ENCODE results near the gene VPS51. TPM values are rescaled to one million over a fixed set of nuclear protein-coding genes. Genes with fewer than 3 reads are reported as not detected.

The VPS51 gene
- total RNA-seq, 1 experiment from 2014 or later, result 59.6 TPM

DNA sequence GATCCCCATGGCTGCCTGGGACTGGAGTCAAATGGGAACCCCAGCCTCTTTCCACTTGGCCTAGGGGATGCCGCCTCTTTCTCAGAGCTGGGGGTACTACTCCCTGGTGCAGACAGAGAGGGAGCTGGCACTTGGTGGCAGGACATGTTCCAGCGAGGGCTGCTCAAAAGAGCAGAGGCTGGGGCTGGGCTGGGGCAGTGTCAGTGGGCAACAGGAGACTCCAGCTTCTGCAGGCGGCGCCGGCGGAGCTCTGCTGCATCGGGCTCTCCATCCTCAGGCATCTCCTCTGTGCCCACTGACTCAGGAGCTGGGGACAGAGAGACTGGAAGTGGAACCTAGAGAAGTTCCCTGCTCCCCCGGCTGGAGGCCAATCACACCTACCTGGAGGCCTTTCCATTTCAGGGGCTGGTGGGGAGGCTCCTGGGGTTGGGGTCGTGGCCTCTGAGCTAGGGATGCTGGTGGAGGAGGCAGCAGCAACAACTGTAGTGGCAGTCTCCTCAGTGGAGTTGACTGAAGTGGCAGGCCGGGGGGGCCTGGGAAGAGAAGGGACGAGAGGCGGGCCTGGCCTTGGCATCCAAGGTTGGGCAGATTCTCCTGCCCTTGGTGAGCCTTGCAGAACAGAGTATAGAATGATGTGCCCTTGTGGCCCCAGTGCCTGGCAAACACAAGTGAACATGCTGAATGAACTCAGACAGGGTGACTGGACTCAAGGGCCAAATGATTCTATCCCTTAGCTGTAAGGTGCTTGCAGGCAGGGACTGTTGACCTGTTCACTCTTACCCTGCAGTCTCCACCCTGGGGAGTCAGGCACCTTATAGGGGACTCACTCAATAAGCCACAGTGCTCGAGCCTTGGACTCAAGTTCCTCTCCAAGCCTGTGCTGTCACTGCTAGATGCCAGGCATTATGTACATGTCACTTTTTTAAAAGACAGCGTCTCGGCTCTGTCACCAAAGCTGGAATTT, 32.5 kb downstream of the VPS51 start:
- DNase-seq, result no peak
- Histone ChIP-seq H3K4me1 (peaks cover 3% of the 10 kb centered on the region; the same call in 1 of the 2 replicates), H3K36me3 (peaks cover 33% of the 10 kb centered on the region), H3K27me3 (no peaks in the 10 kb centered on the region), H3K4me3 (no peak overlapping the region), H3K27ac (no peak overlapping the region), H3K9me3 (replicated peaks) (no peaks in the 10 kb centered on the region)

DNA sequence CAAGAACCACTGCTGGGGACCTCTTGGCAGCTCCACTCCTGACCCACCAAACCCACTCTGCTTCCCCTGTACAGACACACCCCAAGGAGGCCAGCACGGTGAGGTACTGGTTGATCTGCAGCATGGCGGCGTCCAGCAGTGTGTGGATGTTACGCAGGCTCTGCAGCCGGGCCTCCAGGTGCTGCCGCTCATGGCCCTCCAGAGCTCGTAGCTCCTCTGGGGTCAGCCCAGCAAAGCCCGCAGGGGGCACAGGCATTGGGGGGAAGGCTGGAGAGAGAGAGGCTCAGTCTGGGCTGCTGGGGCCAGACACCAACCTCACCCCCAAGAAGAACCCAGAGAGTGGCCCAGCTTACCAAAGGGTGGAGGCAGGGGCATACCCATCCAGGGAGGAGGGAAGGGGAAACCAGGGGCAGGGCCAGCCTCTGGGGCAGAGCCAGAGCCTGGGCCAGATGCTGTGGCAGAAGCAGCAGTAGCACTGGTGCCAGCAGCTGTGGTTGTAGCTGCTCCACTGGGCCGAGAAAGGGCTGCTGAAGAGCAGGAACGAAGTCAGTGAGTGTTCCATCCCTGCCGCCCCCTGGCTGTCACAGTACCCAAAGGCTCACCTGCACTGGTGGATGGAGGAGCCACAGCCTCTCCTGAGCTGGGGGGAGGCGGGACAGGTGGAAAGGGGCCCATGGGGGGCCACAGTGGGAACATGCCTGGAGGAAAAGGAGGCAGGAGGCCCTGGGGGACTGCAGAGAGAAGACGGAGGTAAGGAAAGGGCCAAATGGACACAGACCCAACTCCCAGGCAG, 33.8 kb downstream of the VPS51 start:
- Histone ChIP-seq H3K4me1 (peaks cover 3% of the 10 kb centered on the region; the same call in 1 of the 2 replicates), H3K4me3 (no peak overlapping the region), H3K9me3 (replicated peaks) (no peaks in the 10 kb centered on the region), H3K27me3 (no peaks in the 10 kb centered on the region), H3K36me3 (peaks cover 33% of the 10 kb centered on the region), H3K27ac (no peak overlapping the region)
- DNase-seq, result no peak

DNA sequence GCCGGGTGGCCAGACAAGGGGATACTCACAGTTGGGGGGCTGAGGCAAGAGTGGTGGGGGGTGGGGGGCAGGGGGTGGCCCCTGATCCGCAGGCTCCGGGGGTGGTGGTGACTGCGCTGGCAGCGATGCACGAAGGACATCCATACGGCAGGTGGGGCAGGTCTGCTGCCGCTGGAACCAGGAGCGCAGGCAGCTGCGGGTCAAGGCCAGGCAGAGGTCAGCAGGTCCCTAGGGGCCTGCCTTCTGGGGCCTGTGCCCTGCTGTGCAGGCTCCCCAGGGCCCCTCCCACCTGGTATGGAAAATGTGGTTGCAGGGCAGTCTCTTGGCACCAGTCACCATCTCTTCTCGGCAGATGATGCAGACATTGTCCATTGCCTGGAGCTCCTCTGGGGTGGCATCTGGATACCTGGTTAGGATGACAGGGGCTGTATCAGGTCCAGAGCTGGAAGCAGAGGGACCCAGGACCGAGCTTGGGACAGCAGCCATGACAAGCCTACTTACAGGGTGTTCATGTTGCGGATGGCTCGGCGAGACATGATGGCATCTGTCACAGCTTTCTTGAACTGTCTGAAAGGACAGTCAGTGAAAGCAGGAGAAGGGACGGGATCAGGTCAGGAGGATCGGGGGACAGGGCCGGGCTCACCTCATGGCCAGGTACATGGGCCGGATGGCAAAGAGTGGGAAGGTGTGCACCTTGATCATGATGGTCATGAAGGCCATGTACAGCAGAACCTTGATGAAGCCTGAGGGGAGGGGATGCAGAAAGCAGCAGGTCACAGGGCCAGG, 34.8 kb downstream of the VPS51 start:
- no peak for DNase-seq
- H3K27me3 ChIP-seq, result no peaks in the 10 kb centered on the region
- H3K9me3 ChIP-seq (replicated peaks), result no peaks in the 10 kb centered on the region
- H3K4me1 ChIP-seq, result peaks cover 4% of the 10 kb centered on the region; the same call in 1 of the 2 replicates
- peaks cover 23% of the 10 kb centered on the region for H3K36me3 ChIP-seq
- H3K4me3 ChIP-seq, result no peak overlapping the region
- no peak overlapping the region for H3K27ac ChIP-seq

DNA sequence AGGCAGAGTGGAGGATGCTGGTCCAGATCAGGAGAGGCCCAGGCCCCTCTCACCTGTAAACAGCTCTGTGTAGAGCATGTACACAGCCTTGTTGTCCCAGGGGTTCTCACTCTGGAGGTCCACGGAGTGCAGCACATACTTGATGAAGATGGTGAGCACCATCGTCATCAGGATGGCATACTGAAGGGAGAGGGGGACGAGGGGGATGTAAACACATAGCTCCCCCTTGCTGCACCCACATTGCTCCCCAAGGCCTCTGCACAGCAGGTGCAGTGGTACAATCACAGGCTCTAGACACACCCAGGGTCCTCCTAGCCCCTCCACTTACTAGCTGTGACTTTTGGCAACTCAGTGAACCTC, 35.4 kb downstream of the VPS51 start:
- no peak for DNase-seq
- Histone ChIP-seq H3K36me3 (peaks cover 21% of the 10 kb centered on the region), H3K27ac (no peak overlapping the region), H3K9me3 (replicated peaks) (no peaks in the 10 kb centered on the region), H3K4me1 (peaks cover 6% of the 10 kb centered on the region; the same call in 1 of the 2 replicates), H3K27me3 (no peaks in the 10 kb centered on the region), H3K4me3 (no peak overlapping the region)

DNA sequence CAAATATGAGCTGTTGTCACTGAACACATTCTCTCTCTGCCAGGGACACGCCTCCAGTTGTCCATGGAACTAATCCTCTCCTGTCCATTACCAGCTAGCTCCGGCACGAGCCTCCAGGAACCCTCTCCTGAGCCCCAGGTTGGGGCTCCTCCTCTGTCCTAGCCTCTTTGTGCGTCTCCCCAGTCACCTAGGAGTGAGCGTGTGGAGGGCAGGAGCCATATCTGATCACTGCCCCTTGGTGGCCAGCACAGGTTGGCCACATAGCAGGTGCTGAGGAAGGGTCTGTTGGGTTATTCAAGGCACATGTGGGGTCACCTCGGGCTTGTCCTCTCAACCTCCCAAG, 35.9 kb downstream of the VPS51 start:
- Histone ChIP-seq H3K9me3 (replicated peaks) (no peaks in the 10 kb centered on the region), H3K4me1 (peaks cover 6% of the 10 kb centered on the region; the same call in 1 of the 2 replicates), H3K4me3 (no peak overlapping the region), H3K27me3 (no peaks in the 10 kb centered on the region), H3K36me3 (peaks cover 17% of the 10 kb centered on the region), H3K27ac (no peak overlapping the region)
- DNase-seq, result no peak

DNA sequence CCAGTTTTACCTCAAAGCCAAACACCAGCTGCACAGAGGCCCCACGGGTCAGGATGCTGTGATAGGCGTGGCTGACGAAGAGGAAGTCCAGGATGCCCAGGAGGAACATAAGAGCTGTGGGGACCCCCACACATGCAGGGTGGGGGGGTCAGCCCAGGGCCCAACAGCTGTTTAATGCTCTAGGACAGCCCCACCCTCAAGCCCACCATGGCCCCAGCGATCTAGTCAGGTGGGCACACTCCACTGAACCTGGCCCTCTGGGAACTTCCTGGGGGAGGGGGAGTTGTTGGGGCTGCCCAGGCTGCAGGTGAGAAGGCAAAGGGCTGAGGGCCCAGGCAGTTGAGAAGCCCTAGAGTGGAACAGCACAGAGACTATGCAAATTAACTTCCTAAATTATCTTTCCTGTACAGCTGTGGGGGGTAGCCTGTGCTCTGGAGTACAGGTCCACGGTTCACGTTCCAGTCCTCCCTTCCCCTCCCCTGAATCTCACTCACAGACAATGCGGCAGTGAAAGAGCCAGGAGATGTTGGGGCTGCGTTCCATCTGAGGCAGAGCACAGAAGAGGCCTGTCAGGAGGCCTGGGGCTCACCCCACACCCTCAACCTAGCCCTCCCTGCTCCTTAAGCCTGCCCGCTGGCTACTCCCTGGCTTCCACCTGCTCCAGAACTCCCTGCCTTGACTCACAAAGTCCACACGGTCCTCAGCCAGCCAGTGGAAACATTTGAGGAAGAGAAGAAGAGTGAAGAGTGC, 36.4 kb downstream of the VPS51 start:
- Histone ChIP-seq H3K27ac (no peak overlapping the region), H3K27me3 (no peaks in the 10 kb centered on the region), H3K4me3 (no peak overlapping the region), H3K4me1 (peaks cover 6% of the 10 kb centered on the region; the same call in 1 of the 2 replicates), H3K9me3 (replicated peaks) (no peaks in the 10 kb centered on the region), H3K36me3 (peaks cover 15% of the 10 kb centered on the region)
- DNase-seq, result no peak

DNA sequence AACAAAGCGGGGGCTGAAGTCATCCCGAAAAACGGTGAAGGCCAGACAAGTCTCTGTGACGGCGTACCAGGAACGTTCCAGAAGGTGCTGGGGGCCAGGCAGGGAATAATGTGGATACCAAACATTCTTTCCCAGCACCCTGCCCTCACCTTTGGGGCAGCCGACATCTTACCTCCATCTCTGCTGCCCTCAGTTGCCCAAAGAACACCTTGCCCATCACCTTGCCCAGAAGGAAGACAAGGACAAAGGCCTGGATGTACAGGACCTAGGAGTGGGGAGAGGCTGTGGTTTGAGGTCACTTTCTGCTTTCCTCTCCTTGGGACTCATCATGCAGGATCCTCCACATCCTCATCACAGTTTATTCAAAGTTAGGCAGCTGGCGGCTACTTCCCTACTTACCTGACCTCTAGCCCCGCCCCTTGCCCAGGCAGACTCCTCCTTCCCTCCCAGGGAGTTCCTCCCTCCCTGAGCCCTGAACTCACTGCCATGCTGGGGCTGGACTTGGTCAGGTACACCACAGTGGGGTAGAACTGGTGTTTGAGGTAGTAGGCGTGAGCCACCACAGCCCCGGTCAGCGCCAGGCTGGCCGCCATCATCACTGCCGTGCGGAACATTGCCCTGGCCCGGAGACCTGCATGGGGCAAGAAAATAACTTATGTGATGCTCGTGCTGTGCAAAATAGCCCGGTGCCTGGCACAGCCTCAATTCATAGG, 37.1 kb downstream of the VPS51 start:
- Histone ChIP-seq H3K27me3 (no peaks in the 10 kb centered on the region), H3K4me1 (peaks cover 6% of the 10 kb centered on the region; the same call in 1 of the 2 replicates), H3K36me3 (peaks cover 12% of the 10 kb centered on the region), H3K27ac (no peak overlapping the region), H3K4me3 (peak overlapping the region; percentile 82), H3K9me3 (replicated peaks) (no peaks in the 10 kb centered on the region)
- DNase-seq, result no peak

DNA sequence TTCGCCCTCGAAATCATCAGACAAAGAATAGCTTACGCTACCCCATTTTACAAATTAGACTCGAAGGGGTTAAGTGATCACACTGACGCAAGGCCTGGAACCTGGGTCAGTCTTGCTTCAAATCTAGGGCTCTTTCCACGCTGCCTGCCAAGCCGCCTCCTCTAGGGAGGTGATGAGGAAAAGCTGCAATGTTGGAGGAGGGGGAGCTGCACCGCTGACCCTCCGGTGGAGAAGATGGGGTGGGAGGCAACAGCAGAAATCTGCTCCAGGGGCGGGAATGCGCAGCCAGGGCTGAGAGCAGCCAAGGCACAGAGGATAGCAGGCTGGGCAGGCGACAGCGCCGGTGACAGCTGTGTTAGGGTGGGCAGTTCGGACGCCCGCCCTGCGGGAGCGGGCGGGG, 37.7 kb downstream of the VPS51 start:
- peaks cover 9% of the 10 kb centered on the region for H3K36me3 ChIP-seq
- H3K27ac ChIP-seq, result peak overlapping the region; percentile 99; the same call in 1 of the 2 replicates
- H3K4me1 ChIP-seq, result peaks cover 6% of the 10 kb centered on the region; the same call in 1 of the 2 replicates
- H3K9me3 ChIP-seq (replicated peaks), result no peaks in the 10 kb centered on the region
- peak overlapping the region; percentile 82 for H3K4me3 ChIP-seq
- no peak for DNase-seq
- H3K27me3 ChIP-seq, result no peaks in the 10 kb centered on the region

DNA sequence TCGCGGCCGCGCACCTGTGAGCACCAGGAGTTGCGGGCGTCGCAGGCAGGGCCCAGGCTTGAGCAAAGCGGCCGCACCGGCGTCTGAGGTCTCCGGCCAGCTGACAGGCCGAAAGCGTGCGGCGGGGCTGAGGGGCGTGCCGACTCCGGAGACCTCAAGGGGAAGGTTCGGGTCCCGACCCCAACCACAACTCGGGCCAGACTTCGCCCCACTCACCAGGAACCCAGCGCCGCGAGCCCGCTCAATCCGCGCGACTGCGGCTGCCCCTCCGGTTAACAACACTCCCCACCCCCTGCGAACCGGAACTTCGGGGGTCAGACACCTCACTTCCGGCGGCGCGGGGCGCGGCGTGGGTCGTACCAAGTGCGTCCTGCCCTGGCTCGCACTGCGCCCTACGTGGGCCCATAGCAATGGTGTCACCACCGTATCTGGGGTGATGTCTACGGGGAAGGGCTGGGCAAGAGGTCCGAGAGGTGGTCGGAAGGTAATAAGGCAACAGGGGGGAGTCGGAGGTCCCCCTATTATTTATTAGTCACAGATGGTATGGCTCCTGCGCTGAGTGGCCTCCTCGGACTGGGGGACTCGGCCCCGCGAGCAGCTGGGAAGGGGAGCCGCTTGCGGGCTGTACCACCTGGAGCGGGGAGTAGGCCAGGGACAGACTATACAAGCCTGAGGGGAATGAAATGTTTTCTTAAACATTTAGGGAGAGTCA, 38.4 kb downstream of the VPS51 start, which contains the start of gene SYVN1:
Gene SYVN1 (minus strand): TSS at position 280 of the 712 bp plus-strand sequence. CDS start 918 bp downstream, outside the sequence.
- peak; percentile 87 to 88 for DNase-seq
- H3K4me3 ChIP-seq, result peak within 1 kb of the TSS; percentile 82
- peak within 1 kb of the TSS; percentile 99 for H3K27ac ChIP-seq
- no peaks in the 10 kb centered on the region for H3K9me3 ChIP-seq (replicated peaks)
- H3K27me3 ChIP-seq, result no peaks in the 10 kb centered on the region
- peaks cover 6% of the 10 kb centered on the region; the same call in 1 of the 2 replicates for H3K4me1 ChIP-seq
- H3K36me3 ChIP-seq, result peaks cover 2% of the 10 kb centered on the region

DNA sequence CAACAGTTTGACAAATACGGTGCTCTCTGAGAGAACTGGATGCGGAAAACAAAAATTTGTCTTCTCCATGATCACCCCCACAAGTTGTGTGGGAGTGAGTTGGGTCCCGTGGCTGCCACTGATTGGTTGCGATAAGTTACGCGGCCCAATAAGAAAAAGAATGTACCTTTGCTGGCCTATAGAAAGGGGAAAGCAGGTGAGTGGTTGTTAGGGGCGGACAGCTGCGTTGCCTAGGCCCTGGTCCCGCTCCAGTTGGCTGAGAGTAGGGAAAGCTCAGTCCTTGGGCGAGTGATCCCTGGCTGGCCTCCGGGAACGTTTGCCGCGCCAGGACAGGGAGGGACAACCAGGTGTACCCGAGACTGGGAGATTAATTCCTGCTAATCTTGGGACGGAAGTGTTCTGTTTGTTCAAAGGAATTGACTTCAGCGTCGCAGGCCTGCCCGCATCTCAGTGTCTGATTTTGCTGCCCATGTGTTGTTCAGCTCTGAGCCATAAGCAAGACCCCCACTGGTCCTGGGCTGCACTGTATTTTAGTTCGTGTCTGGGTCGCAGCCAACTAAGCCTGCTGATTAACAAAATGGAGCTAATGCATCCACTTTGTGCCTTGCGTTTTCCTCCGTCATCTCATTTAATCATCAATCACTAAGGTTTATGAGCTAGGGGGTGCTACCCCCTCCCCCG, 39.1 kb downstream of the VPS51 start:
- Histone ChIP-seq H3K4me1 (peaks cover 6% of the 10 kb centered on the region; the same call in 1 of the 2 replicates), H3K4me3 (peak overlapping the region; percentile 82), H3K27me3 (no peaks in the 10 kb centered on the region), H3K36me3 (no peaks in the 10 kb centered on the region; the same call in 1 of the 2 replicates), H3K27ac (peak overlapping the region; percentile 99), H3K9me3 (replicated peaks) (no peaks in the 10 kb centered on the region)
- DNase-seq, result peak; percentile 89 to 94

DNA sequence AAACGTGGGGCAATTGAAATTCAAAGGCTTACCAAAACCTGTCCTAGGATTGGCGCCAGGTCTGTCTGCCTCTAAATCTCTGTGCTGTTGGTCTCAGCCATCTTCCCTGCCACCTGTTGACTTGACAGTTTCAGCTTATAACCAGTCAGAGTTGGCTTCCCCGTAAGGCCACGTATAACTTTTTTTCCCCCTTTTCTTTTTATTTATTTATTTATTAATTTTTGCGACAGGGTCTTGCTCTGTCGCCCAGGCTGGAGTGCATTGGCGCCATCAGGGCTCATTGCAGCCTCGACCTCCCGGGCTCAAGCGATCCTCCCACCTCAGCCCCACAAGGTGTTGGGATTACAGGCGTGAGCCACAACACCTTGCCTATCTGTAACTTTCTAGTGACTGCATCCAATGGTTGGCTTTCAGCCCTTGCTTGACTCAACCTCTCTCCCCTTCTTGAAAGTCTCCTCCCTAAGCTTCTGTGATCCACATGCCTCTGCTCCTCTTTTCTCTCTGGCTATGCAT, 39.7 kb downstream of the VPS51 start:
- Histone ChIP-seq H3K9me3 (replicated peaks) (no peaks in the 10 kb centered on the region), H3K4me1 (peaks cover 6% of the 10 kb centered on the region; the same call in 1 of the 2 replicates), H3K27me3 (no peaks in the 10 kb centered on the region), H3K36me3 (no peaks in the 10 kb centered on the region; the same call in 1 of the 2 replicates), H3K27ac (no peak overlapping the region), H3K4me3 (peak overlapping the region; percentile 82)
- no peak for DNase-seq

DNA sequence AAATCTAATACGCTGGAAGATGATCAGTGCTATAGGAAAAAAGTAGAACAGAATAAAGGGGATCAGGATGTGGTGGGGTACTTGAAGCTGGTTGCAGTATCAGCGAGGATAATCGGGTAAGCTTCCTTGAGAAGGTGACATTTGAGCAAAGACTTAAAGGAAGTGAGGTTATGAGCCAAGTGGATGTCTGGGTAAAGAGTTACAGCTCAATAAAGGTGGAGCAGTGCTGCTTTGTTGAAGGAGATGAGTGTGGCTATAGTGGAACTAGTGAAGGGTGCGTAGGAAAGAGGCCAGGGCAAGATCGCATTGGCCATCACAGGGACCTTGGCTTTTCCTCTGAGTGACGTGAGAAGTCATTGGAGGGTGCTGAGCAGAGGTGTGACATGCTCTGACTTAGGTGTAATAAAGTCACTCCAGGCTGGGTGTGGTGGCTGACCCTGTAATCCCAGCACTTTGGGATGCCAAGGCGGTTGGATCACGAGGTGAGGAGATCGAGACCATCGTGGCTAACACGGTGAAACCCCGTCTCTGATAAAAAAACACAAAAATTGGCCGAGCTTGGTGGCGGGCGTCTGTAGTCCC, 40.6 kb downstream of the VPS51 start:
- H3K9me3 ChIP-seq (replicated peaks), result no peaks in the 10 kb centered on the region; the same call in 1 of the 2 replicates
- peaks cover 6% of the 10 kb centered on the region; the same call in 1 of the 2 replicates for H3K4me1 ChIP-seq
- H3K36me3 ChIP-seq, result no peaks in the 10 kb centered on the region
- no peak overlapping the region for H3K27ac ChIP-seq
- no peaks in the 10 kb centered on the region for H3K27me3 ChIP-seq
- H3K4me3 ChIP-seq, result no peak overlapping the region
- no peak for DNase-seq
